Naive B cell (primary cell): ENCODE measurements around the gene ADRM1. TPM values are rescaled to one million over a fixed set of nuclear protein-coding genes. Genes with fewer than 3 reads are reported as not detected.

ENCODE experiments used
- ATAC-seq, 2 donors: fragments of 150-1000 bp; cut with Tn5 transposase; 2 replicates each; pipeline ENCODE4 v1.10.0; 2021; ENCODE audit warnings: low read depth in 2 of 2, mild to moderate bottlenecking in 2 of 2, moderate library complexity in 2 of 2
- DNase-seq: peaks from one replicate; pipeline ENCODE4 v3.0.0; 2022
- H3K27ac Mint-ChIP-seq, 6 donors: one replicate each; pipeline ENCODE4 v1.8.0; 2020 to 2022; ENCODE audit warnings: mild to moderate bottlenecking in 6 of 6, mixed read lengths in 6 of 6, moderate library complexity in 5 of 6, inconsistent platforms in 2 of 6
- H3K27me3 Mint-ChIP-seq, 3 donors: one replicate each; pipeline ENCODE4 v1.8.0; 2021 to 2022; ENCODE audit warnings: mixed read lengths in 3 of 3, mild to moderate bottlenecking in 1 of 3
- H3K36me3 Mint-ChIP-seq, 2 donors: one replicate each; pipeline ENCODE4 v1.8.0; 2020 to 2022; ENCODE audit warnings: mixed read lengths in 2 of 2, inconsistent platforms in 1 of 2, mild to moderate bottlenecking in 1 of 2
- H3K4me1 Mint-ChIP-seq, 3 donors: one replicate each; pipeline ENCODE4 v1.8.0; 2020 to 2022; ENCODE audit warnings: mixed read lengths in 3 of 3, inconsistent platforms in 1 of 3, mild to moderate bottlenecking in 1 of 3, moderate library complexity in 1 of 3
- H3K4me3 Mint-ChIP-seq, 8 donors: one replicate each; pipeline ENCODE4 v1.8.0; 2020 to 2022; ENCODE audit warnings: mild to moderate bottlenecking in 8 of 8, mixed read lengths in 8 of 8, moderate library complexity in 8 of 8, inconsistent platforms in 2 of 8
- H3K9me3 Mint-ChIP-seq, 7 donors: one replicate each; pipeline ENCODE4 v1.8.0; 2020 to 2022; ENCODE audit warnings: mixed read lengths in 7 of 7, mild to moderate bottlenecking in 5 of 7, inconsistent platforms in 2 of 7, moderate library complexity in 1 of 7
- polyA plus RNA-seq, 6 donors: library from polyadenylated mRNA; unstranded; fragments of 300-500 nt; fragmentation: Illumina TruSeq; gene quantifications; one replicate each; pipeline ENCODE4 v1.2.3, GENCODE V29; 2021; ENCODE audit warnings: low read depth in 6 of 6

The ADRM1 gene
- polyA plus RNA-seq, 6 donors from 2014 or later: 75.6 to 111 (median 89.0) TPM

GRCh38 chr20:62304331-62305148 is 1.7 kb downstream of the ADRM1 start:
- peak overlapping the region; percentile 82 to 93 (median 90) for H3K4me3 Mint-ChIP-seq
- no peaks in the 10 kb centered on the region for H3K9me3 Mint-ChIP-seq
- peak overlapping the region in 4 of 6 donors; percentile 37 to 84 (median 72) for H3K27ac Mint-ChIP-seq
- DNase-seq: no peak
- no peak for ATAC-seq
- H3K4me1 Mint-ChIP-seq: peaks cover 22 to 36% (median 25%) of the 10 kb centered on the region in 3 donors
- no peaks in the 10 kb centered on the region for H3K27me3 Mint-ChIP-seq
- no peaks in the 10 kb centered on the region for H3K36me3 Mint-ChIP-seq

DNA sequence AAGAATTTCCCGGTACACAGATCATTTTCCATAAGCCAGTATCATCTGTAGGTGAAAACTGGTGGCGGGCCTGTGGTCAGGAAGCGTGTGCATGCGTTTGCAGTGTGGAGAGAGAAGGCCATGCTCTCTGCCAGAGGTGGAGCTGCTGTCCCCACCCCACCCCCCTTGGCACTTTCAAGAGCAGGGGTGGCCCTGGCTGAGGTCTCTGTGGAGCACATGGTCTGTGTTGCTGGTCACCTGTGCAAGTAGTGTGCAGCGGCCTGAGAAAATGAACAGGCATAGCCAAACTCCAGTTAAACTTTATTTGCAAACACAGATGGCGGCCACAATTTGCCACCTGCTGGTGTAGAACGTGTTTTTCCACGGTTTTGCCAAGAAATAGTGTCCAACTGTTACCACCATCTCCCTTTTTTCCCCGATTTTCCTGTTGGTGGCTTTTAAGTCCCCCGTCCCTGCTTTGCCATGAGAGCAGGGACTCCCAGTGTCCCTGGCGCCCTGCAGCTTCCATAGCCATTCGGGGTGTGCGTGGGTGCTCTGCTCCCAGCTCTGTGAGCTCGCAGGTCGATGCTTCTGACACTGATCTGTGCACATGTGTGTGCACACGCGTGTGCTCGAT is 2.5 kb downstream of the ADRM1 start:
- H3K4me1 Mint-ChIP-seq: peaks cover 22 to 36% (median 25%) of the 10 kb centered on the region in 3 donors
- peak overlapping the region in 1 of 6 donors; percentile 80 for H3K27ac Mint-ChIP-seq
- no peaks in the 10 kb centered on the region for H3K27me3 Mint-ChIP-seq
- H3K9me3 Mint-ChIP-seq: no peaks in the 10 kb centered on the region
- ATAC-seq (no peak), DNase-seq (no peak)
- H3K36me3 Mint-ChIP-seq: no peaks in the 10 kb centered on the region
- peak overlapping the region; percentile 22 to 93 (median 88) for H3K4me3 Mint-ChIP-seq

GRCh38 chr20:62305765-62306413 is 3.1 kb downstream of the ADRM1 start:
- H3K4me1 Mint-ChIP-seq: peaks cover 22 to 36% (median 25%) of the 10 kb centered on the region in 3 donors
- no peaks in the 10 kb centered on the region for H3K27me3 Mint-ChIP-seq
- H3K4me3 Mint-ChIP-seq: peak overlapping the region in 4 of 8 donors; percentile 28 to 93 (median 90)
- peak overlapping the region in 1 of 6 donors; percentile 80 for H3K27ac Mint-ChIP-seq
- H3K36me3 Mint-ChIP-seq: no peaks in the 10 kb centered on the region
- H3K9me3 Mint-ChIP-seq: no peaks in the 10 kb centered on the region
- no peak for ATAC-seq
- no peak for DNase-seq

DNA sequence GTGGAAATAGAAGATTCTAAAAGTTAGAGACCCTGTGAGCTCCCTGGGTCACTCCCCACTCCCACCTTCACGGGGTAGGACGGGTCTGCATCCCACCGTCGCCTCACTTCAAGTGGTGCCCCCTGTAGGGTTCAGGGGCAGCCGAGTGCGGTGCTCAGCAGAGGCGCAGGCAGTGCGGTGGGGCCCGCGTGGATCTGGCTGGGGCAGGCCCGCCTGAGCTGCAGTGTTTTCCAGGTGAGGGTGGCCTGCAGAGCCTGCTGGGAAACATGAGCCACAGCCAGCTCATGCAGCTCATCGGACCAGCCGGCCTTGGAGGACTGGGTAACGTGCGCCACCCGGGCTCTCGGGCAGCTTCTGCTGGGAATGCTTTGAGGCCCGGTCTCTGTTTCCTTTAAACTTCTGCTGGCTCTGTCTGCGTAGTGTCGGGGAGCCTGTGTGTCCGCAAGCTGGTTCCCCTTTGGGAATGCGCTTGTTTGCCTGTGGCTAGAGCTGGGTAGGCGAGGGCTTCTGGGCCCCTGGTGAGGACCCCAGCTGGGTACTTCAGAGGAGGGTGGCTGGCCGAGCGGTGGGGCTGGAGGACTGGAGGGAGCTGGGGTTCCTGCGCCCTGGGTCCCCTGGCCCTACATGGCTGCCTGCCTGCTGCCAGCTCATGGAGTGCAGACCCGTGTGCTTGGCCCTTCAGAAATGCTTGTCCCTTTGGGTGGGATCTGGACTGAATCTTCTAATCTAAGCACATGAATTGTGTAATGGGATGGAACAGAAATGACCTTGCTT is 3.8 kb downstream of the ADRM1 start:
- Mint-ChIP-seq H3K9me3 (no peaks in the 10 kb centered on the region), H3K36me3 (no peaks in the 10 kb centered on the region), H3K4me1 (peaks cover 18 to 29% (median 25%) of the 10 kb centered on the region in 3 donors), H3K27ac (peak overlapping the region in 1 of 6 donors; percentile 33), H3K4me3 (peak overlapping the region in 2 of 8 donors; percentile 28 to 89), H3K27me3 (no peaks in the 10 kb centered on the region)
- DNase-seq (no peak), ATAC-seq (no peak)

- Mint-ChIP-seq H3K36me3 (no peaks in the 10 kb centered on the region), H3K27me3 (no peaks in the 10 kb centered on the region), H3K27ac (peak overlapping the region in 1 of 6 donors; percentile 77), H3K4me3 (peak overlapping the region in 1 of 8 donors; percentile 30), H3K9me3 (no peaks in the 10 kb centered on the region), H3K4me1 (peaks cover 11 to 21% (median 20%) of the 10 kb centered on the region in 3 donors)
- DNase-seq (no peak), ATAC-seq (no peak)
Observed at GRCh38 chr20:62307226-62308101, 4.7 kb downstream of the ADRM1 start.

DNA sequence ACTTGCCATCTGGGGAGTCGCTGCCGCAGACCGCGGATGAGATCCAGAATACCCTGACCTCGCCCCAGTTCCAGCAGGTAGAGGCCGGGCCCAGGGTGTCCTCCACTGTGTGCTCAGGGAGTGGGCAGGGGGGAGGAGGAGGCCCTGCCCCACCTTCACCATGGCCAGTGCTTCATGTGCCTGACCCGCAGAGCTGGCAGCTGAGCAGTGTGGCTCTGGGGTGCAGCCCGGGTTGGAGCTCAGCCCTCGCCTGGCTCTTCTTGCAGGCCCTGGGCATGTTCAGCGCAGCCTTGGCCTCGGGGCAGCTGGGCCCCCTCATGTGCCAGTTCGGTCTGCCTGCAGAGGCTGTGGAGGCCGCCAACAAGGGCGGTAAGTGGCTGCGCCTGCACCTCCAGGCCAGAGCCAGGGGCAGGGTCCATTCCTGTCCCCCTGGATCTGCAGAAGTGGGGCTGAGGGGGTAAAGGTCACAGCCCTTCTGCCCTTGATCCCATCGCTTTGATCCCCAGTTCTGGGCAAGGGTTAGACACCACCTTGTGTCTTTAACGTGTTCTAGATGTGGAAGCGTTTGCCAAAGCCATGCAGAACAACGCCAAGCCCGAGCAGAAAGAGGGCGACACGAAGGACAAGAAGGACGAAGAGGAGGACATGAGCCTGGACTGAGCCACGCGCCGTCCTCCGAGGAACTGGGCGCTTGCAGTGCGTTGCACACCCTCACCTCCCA is 5.5 kb downstream of the ADRM1 start:
- ATAC-seq: no peak
- Mint-ChIP-seq H3K27ac (no peak overlapping the region), H3K36me3 (no peaks in the 10 kb centered on the region)

GRCh38 chr20:62309198-62309944 is 6.6 kb downstream of the ADRM1 start:
- Mint-ChIP-seq H3K4me3 (no peak overlapping the region), H3K4me1 (peaks cover 5 to 14% (median 11%) of the 10 kb centered on the region in 3 donors), H3K9me3 (no peaks in the 10 kb centered on the region), H3K27me3 (no peaks in the 10 kb centered on the region), H3K27ac (peak overlapping the region in 1 of 6 donors; percentile 76), H3K36me3 (no peaks in the 10 kb centered on the region)
- DNase-seq (no peak), ATAC-seq (no peak)

More for the DNA sequence above, 5.5 kb downstream of the ADRM1 start:
- no peak for DNase-seq
- no peaks in the 10 kb centered on the region for H3K9me3 Mint-ChIP-seq
- peak overlapping the region in 1 of 8 donors; percentile 15 for H3K4me3 Mint-ChIP-seq
- peaks cover 10 to 20% (median 19%) of the 10 kb centered on the region in 3 donors for H3K4me1 Mint-ChIP-seq
- no peaks in the 10 kb centered on the region for H3K27me3 Mint-ChIP-seq

- H3K9me3 Mint-ChIP-seq: no peaks in the 10 kb centered on the region
- ATAC-seq: no peak
- H3K27me3 Mint-ChIP-seq: no peaks in the 10 kb centered on the region
- H3K36me3 Mint-ChIP-seq: no peaks in the 10 kb centered on the region
- H3K4me3 Mint-ChIP-seq: peak overlapping the region in 1 of 8 donors; percentile 42
- H3K27ac Mint-ChIP-seq: no peak overlapping the region
- DNase-seq: no peak
- H3K4me1 Mint-ChIP-seq: peaks cover 4 to 8% (median 6%) of the 10 kb centered on the region in 3 donors
Observed at GRCh38 chr20:62309947-62310756, 7.4 kb downstream of the ADRM1 start.

GRCh38 chr20:62310757-62311121 is 7.9 kb downstream of the ADRM1 start:
- H3K27me3 Mint-ChIP-seq: no peaks in the 10 kb centered on the region
- H3K4me3 Mint-ChIP-seq: no peak overlapping the region
- no peak overlapping the region for H3K27ac Mint-ChIP-seq
- DNase-seq: no peak
- no peaks in the 10 kb centered on the region for H3K36me3 Mint-ChIP-seq
- H3K4me1 Mint-ChIP-seq: peaks cover 0 to 6% (median 4%) of the 10 kb centered on the region in 3 donors
- ATAC-seq: no peak
- no peaks in the 10 kb centered on the region for H3K9me3 Mint-ChIP-seq

GRCh38 chr20:62311150-62311549 is 8.4 kb downstream of the ADRM1 start:
- no peaks in the 10 kb centered on the region for H3K36me3 Mint-ChIP-seq
- no peaks in the 10 kb centered on the region for H3K27me3 Mint-ChIP-seq
- H3K27ac Mint-ChIP-seq: no peak overlapping the region
- no peak overlapping the region for H3K4me3 Mint-ChIP-seq
- peaks cover 0 to 6% (median 0%) of the 10 kb centered on the region in 3 donors for H3K4me1 Mint-ChIP-seq
- DNase-seq (no peak), ATAC-seq (no peak)
- no peaks in the 10 kb centered on the region for H3K9me3 Mint-ChIP-seq
